CD4-positive, alpha-beta T cell treated with Interleukin-1 beta for 1 hour (primary cell): ENCODE results near the gene GFI1B.
"Not testable (repeated sequence)": the region's sequence is repeated elsewhere in the genome, so short reads cannot be mapped to it uniquely, and the experiment has no call there.

ENCODE experiments used
- DNase-seq, 2 donors: peaks; one replicate each; pipeline ENCODE4 v3.0.0-alpha.2; 2020 to 2022

Gene GFI1B

DNA sequence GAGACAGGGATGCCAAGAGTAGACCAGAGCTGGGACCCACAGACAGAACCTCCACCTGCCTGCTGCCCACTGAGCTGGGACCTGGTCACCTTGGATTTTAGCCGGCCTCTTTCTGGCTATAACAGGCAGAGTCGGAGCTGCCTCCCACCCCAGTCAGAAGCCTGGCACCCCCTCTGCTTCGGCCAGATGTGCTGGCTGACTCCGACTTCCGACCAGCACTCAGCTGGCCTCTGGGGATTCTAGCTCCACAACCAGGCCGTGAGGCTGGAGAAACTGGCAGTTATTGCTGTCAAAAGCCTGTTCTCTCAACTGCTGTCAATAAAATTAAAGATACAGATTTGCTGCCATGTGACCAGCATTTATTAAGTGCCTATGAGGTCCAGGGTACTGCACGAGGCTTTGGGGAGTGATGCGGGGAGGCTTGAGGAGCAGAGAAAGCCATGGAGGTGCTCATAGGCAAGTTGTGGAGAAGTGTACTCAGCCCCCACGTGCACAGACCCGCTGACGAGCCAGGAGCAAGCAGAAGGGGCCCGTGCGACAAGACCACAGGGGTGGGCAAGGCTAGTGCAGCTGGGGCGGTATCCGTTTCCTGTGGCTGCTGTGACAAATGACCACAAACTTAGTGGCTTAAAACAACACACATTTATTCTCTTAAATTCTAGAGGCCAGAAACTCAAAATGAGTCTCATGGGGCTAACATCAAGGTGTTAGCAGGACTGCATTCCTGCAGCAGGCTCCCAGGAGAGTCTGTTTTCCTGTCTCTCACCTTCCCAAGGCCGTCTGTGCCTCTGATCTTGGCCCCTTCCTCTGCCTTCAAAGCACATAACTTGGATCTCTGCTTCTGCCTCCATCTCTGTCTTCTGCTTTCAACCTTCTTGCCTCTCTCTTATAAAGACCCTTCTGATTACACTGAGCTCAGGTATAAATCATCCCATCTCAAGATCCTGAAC is 13.1 kb downstream of the GFI1B start:
- DNase-seq: no peak

GRCh38 chr9:132993511-132993939 is 15.0 kb downstream of the GFI1B start:
- no peak for DNase-seq

GRCh38 chr9:132994410-132995120 is 16.1 kb downstream of the GFI1B start:
- no peak for DNase-seq

DNA sequence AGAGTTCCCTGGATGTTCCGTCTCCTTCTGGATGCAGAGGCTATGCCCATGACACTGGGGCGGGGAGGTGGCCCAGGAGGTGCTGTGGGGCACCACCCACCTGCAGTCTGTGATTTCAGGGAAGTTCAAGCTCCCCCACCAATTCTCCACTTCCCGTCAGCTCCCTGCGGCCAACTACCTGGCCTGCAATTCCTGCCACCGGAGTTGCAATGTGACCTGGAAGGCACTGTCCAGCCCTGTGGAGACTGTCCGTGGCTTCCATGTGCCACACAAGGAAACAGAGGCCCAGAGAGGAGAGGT is 16.6 kb downstream of the GFI1B start:
- no peak for DNase-seq

DNA sequence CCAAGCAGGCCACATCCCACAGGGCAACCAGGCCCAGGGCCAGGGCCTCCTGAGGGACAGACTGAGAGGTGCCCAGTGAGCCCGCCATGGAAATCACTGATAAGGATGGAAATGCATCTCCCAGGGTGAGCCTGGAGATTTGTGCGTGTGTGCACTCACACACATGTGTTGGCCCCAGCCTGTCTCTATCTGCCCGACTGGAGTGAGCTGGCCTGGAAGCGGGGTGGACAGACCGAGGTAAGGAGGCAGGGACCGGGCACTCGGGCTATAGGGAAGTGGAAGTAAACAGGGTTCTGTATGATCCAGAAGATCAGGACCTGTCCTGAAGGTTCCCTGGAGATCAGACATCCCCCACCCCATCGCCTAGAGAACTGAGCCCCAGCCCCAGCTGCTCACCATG is 17.4 kb downstream of the GFI1B start:
- DNase-seq: no peak

GRCh38 chr9:132996526-132996925 is 18.0 kb downstream of the GFI1B start:
- no peak for DNase-seq

GRCh38 chr9:132997591-132997990 is 19.1 kb downstream of the GFI1B start:
- no peak for DNase-seq

DNA sequence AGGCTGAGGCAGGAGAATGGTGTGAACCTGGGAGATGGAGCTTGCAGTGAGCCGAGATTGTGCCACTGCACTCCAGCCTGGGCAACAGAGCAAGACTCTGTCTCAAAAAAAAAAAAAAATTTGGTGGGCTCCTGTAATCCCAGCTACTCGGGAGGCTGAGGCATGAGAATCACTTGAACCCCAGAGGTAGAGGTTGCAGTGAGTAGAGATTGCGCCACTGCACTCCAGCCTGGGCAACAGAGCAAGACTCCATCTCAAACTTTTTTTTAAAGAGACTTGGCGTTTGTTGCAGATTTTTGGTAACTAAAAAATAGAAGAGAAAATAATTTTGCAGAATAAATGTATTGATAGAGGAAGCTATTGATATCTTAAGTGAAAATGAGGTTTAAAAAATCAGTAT is 19.7 kb downstream of the GFI1B start:
- not testable (repeated sequence) for DNase-seq

DNA sequence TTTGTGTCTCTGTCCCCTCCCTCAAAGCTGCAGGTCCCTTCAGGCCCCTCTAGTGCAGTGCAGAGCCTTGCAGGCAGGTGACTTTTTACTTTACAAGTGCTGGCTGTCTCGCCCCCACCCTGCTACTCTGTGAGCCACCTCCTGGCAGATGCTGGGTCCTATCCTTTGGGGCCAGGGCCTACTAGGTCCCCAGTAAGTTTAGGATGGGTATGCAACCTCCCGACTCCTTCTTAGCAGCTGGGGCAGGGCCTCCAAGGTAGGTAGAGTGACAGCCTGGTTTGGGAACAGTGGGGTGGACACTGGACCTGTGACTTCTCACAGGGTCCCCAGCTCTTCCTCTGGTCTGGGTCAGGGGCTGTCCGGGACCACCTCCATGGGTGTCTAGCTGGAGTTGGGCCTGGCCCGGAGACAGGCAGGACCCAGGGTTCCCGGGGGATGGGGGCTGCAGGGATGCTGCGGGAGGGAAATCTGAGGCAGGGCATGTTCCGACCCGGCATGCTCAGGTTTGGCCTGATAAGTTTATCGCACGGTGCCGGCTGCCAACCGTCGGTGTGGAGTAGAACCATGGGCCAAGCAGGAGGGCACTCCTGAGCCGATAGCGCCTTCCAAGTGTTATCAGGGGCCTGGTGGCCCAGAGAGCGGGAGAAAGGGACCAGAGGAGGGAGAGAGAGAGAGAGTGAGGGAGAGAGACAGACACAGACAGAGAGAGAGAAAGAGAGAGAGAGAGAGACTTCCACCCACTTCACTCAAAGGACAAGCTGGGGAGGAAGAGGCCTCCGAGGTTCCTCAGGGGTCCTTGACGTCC is 20.5 kb downstream of the GFI1B start:
- DNase-seq: no peak

- no peak for DNase-seq
These were observed 23.9 kb downstream of the GFI1B start for GRCh38 chr9:133002147-133003070.

- DNase-seq: no peak
These were observed 24.6 kb downstream of the GFI1B start for GRCh38 chr9:133003071-133003461.

DNA sequence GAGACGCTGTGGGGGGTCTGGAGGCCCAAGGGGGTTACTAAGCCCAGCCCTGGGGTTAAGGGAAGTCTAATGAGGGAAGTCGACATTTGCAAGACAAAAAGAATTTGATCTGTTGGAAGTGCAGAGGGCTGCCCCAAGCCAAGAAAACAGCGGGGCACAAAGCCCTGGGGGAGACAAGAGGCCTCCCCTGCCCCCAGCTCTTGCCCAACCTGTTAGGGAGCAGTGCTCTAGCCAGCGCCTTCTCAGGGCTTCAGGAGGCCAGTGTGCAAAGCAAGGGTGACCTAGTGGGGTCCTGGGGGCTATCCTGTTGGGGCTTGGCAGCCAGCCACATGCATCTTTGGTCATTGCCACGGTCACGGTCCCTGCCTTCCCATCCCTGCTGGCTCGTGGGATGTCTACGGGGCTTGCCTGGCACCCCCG is 25.2 kb downstream of the GFI1B start:
- DNase-seq: no peak

GRCh38 chr9:133004091-133004998 is 25.9 kb downstream of the GFI1B start:
- no peak for DNase-seq

DNA sequence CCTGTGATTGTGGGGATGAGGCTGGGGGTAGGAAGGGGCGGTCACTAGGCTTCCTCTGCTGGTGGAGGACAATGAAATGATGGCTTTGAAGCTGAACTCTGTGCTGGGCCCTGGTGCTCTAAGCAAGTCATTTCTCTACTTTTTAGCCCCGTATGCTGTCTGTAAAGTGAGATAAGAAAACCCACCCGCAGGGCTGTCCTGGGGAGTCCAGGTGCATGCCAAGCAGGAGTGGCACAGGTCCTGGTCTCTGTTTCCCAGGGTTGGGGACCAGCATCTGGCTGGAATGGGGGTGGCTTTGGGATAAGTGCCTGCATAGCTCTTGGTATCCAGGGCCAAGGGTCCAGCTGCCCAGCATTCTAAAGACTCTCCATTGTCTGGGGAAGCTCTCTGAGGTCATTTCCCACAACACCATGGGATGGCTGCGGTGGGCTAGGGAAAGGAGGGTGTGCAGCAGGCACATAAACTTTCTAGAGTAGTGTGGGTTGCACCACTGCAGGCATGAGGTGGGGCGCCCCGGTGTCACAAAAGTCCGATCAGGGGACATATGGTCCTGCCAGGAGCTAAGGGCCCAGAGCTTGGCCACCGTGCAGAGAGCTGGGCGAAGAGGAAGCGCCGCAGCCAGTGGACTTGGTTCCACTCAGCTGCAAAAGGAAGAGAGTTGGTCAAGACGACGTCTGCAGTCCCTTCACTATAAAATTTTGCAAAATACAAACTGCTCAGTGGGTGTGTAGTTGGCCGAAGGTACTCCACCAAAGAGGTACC is 26.7 kb downstream of the GFI1B start:
- DNase-seq: no peak

- no peak for DNase-seq
These were observed 27.5 kb downstream of the GFI1B start for GRCh38 chr9:133005957-133006356.

DNA sequence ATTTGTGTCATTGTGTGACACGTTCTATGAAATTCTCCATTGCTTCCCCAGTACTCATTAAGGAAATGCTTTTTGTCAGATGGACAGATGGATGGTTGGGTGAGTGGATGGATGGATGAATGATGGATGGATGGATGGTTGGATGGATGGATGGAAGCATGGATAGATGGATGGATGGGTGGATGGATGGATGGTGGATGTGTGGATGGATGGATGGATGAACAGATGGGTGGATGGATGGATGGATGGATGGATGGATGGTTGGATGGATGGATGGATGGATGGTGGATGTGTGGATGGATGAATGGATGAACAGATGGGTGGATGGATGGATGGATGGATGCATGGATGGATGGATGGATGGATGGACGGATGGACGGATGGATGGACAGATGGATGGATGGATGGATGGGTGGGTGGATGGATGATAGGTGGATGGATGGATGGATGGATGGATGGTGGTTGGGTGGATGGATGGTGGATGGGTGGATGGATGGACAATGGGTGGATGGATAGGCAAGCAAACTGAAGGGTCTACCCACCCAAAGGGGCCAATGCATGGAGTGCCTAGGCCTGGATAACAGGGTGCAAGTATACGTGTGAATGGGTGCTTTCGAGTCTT is 28.3 kb downstream of the GFI1B start:
- no peak for DNase-seq

DNA sequence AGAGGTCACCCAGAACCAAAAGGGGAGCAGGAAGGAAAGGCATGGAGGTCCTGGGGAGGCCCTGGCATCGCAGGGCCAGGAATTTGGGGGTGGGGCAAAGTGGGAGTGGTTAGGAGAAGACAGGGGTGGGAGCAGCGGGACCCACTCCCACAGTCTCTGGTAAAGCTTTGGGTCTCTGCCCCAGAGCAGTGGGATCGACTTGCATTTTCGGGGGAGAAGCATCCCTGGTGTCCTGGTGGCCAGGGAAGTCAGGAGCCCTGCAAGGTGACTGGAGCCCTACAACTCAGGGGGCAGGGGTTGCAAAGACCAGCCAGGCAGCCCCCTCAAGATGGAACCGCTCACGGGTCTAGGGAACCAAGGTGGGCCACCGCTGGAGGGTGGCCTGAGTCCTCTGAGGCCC is 29.9 kb downstream of the GFI1B start:
- DNase-seq: no peak

GRCh38 chr9:133008824-133009223 is 30.3 kb downstream of the GFI1B start:
- no peak for DNase-seq

DNA sequence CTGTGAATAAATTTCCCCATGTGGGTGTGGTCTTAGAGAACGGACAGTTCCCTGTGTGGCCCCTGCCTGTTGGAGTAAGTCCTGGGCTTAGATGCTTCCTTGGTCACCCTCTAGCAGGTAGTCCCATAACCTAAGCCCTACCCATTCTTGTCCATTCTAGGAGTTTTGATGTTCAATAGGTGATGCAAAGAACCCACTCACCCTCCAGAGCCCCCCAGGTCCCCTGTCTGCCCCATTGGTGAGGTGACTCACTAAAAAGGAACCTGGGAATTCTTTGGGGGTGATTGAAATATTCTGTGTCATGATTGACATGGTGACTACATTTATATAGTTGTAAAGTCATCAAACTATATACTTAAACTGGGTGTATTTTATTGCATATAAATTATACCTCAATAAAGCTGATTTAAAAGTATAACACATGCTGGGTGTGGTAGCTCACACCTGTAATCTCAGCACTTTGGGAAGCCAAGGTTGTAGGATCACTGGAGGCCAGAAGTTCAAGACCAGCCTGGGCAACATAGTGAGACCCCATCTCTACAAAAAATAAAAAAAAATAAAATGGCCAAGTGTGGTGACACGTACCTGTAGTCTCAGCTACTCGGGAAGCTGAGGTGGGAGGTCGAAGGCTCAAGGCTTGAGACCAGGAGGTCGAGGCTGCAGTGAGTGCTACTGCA is 31.6 kb downstream of the GFI1B start:
- no peak for DNase-seq
